ENCODE data around the gene RELT.

GRCh38 chr11:73342633-73343032, 33.6 kb upstream of the RELT start:
- TF ChIP-seq POLR2AphosphoS5 (IDR thresholded peaks at IDR 0.05) (no peak), CTCF (IDR thresholded peaks at IDR 0.05) (no peak), POLR2A (IDR thresholded peaks at IDR 0.05) (no peak), EP300 (IDR thresholded peaks at IDR 0.05) (no peak)

All from upper lobe of left lung (tissue), 4 donors.